ENCODE data around the gene CRELD1. TPM values are rescaled to one million over a fixed set of nuclear protein-coding genes. Genes with fewer than 3 reads are reported as not detected.
"Not testable (repeated sequence)": the region's sequence is repeated elsewhere in the genome, so short reads cannot be mapped to it uniquely, and the experiment has no call there.

CRELD1 gene
- total RNA-seq, 3 donors from 2014 or later: 16.7 to 54.1 (median 29.3) TPM

- Histone ChIP-seq H3K4me1 (ENCODE audit: low read depth) (peaks cover 22% of the 10 kb centered on the region), H3K4me3 (peak overlapping the region; percentile 31), H3K36me3 (ENCODE audit: low read depth) (no peaks in the 10 kb centered on the region), H3K9me3 (no peaks in the 10 kb centered on the region)
- DNase-seq: peak in 2 of 3 donors; percentile 33 to 52
- TF ChIP-seq CTCF (IDR thresholded peaks at IDR 0.05): no peak
- intact Hi-C loops (cut with DNase I, micrococcal nuclease): no loop called here
- no peak for ATAC-seq
Measured at GRCh38 chr3:9934235-9934621, 594 bp downstream of the CRELD1 start.

GRCh38 chr3:9934993-9935392, 1.4 kb downstream of the CRELD1 start:
- Histone ChIP-seq H3K36me3 (ENCODE audit: low read depth) (no peaks in the 10 kb centered on the region), H3K4me1 (ENCODE audit: low read depth) (peaks cover 22% of the 10 kb centered on the region), H3K9me3 (no peaks in the 10 kb centered on the region), H3K4me3 (no peak overlapping the region)
- no peak for DNase-seq
- no peak for ATAC-seq
- intact Hi-C loops (cut with DNase I, micrococcal nuclease): no loop called here
- TF ChIP-seq CTCF (IDR thresholded peaks at IDR 0.05): no peak

DNA sequence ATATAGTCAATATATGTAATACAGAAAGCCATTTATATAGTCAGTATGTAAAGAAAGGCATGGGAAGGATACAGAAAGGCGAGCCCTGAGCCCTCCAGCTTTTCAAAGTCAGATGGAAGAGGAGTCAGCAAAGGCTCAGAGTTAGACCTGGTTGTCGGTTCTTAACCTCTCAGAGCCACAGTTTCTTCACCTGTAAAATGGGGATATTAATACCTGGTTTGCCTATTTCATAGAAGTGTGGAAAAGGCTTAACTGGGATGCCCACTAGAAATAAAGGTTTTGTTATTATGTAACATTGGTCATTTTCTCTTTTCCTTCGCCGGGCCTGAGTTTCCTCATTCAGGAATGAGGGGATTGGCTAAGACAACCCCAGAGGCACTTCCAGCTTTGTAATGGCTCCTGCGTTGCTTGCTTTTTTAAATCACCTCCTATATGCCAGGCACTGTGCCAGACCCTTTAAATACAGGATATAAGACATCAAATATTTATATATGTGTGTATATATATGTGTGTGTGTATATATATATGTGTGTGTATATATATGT, 2.4 kb downstream of the CRELD1 start:
- H3K4me1 ChIP-seq (ENCODE audit: low read depth): peaks cover 22% of the 10 kb centered on the region

DNA sequence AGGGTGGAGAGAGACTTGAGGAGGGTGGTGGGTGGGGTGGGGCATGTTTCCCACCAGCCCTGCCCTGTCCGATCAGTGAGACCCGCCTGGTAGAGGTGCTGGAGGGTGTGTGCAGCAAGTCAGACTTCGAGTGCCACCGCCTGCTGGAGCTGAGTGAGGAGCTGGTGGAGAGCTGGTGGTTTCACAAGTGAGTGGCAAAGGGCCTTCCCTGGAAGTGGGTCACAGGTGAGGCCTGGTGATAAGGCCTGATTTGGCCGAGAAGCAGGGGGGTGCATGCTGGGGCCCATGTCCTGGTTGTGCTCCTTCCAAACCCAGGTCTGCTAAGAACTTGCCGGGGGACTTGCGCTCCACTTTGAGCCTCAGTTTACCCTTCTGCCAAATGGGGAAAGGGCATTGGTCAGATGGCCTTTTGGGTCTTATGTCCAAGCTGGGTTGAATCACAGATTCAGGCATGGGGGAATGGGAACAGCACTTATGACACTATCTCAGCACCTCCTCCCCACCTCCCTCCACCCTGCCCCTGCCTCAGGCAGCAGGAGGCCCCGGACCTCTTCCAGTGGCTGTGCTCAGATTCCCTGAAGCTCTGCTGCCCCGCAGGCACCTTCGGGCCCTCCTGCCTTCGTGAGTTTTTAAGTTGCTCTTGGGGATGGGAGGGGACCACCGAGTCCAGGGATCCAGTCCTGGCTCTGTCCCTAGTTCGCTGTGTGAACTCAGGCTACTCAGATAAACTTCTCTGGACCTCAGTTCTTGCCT, 4.0 kb downstream of the CRELD1 start:
- Histone ChIP-seq H3K4me3 (no peak overlapping the region), H3K4me1 (ENCODE audit: low read depth) (peaks cover 13% of the 10 kb centered on the region), H3K36me3 (ENCODE audit: low read depth) (no peaks in the 10 kb centered on the region), H3K9me3 (no peaks in the 10 kb centered on the region)
- no peak for TF ChIP-seq CTCF (IDR thresholded peaks at IDR 0.05)
- ATAC-seq (no peak), DNase-seq (no peak)
- intact Hi-C loops (cut with DNase I, micrococcal nuclease): no loop called here

More for the DNA sequence above, 2.4 kb downstream of the CRELD1 start:
- ATAC-seq (no peak), DNase-seq (no peak)
- no peak overlapping the region for H3K4me3 ChIP-seq
- TF ChIP-seq CTCF (IDR thresholded peaks at IDR 0.05): no peak
- no peaks in the 10 kb centered on the region for H3K9me3 ChIP-seq
- no peaks in the 10 kb centered on the region for H3K36me3 ChIP-seq (ENCODE audit: low read depth)
- intact Hi-C loops (cut with DNase I, micrococcal nuclease): no loop called here

DNA sequence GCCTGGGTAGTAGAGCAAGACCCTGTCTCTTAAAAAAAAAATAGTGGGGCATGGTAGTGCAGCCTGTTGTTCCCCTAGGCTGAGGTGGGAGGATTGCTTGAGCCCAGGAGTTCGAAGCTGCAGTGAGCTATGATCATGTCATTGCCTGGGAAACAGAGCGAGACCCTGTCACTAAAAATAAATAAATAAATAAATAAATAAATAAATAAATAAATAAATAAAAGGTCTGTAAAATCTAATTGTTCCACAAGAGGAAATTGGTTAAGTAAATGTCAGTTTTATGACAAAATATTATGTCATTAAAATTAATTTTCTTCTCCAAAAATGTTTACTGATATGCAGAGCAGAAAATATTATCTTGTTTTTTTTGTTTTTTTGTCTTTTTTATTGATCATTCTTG, 5.3 kb downstream of the CRELD1 start:
- Histone ChIP-seq H3K36me3 (ENCODE audit: low read depth) (no peaks in the 10 kb centered on the region), H3K9me3 (no peaks in the 10 kb centered on the region), H3K4me3 (no peak overlapping the region), H3K4me1 (ENCODE audit: low read depth) (peaks cover 13% of the 10 kb centered on the region)
- intact Hi-C loops (cut with DNase I, micrococcal nuclease): no loop called here
- no peak for TF ChIP-seq CTCF (IDR thresholded peaks at IDR 0.05)
- ATAC-seq: no peak
- no peak for DNase-seq

GRCh38 chr3:9939906-9940305, 6.3 kb downstream of the CRELD1 start:
- H3K36me3 ChIP-seq (ENCODE audit: low read depth); H3K4me3 ChIP-seq; H3K4me1 ChIP-seq (ENCODE audit: low read depth); DNase-seq; intact Hi-C loops (cut with DNase I, micrococcal nuclease); H3K9me3 ChIP-seq; ATAC-seq: not testable (repeated sequence)
